ENCODE measurements around the gene PRPF6.

Gene PRPF6

DNA sequence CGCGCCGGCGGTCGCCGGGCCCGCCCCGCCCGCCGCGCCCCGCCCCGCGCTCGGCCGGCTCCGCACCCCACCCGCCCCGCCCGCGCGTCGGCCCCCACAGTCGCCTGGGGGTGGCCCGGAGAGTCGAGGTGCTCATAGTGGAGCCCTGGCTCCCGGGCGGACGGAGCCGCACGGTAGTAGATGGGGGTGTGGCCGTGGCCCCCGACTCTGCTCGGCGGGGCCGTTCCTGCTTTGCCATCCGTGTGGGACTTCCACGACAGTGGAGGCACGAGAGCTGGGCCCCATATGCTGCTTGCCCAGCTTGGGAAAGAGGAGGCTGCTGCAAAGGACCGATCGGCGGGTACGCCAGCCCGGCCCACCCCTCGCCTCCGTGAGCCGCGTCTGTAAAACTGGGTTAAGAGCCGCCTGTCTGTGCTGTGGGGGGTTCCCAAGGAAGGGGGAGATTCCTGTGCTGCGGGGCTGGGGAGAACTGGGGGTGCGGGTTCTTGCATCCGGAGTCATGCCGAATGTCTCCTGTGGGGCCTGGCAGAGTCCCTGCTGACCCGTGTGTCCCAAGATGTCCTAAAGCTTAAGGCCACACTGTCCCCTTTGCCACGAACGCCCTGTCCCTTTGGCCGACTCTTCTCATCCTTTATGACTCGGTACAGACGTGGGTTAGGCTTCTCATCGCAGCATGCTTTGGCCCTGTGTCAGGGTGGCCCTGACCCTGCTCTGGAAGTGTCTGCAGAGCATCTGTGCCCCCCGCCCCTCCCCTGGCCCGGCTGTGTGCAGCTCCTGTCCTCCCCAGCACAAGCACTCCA, 99.3 kb downstream of the PRPF6 start, which contains the start of gene OPRL1:
TSS of gene OPRL1 (plus strand) at position 70 of the 800 bp plus-strand sequence. CDS start 12,639 bp downstream, outside the sequence.
- DNase-seq = no peak

DNA sequence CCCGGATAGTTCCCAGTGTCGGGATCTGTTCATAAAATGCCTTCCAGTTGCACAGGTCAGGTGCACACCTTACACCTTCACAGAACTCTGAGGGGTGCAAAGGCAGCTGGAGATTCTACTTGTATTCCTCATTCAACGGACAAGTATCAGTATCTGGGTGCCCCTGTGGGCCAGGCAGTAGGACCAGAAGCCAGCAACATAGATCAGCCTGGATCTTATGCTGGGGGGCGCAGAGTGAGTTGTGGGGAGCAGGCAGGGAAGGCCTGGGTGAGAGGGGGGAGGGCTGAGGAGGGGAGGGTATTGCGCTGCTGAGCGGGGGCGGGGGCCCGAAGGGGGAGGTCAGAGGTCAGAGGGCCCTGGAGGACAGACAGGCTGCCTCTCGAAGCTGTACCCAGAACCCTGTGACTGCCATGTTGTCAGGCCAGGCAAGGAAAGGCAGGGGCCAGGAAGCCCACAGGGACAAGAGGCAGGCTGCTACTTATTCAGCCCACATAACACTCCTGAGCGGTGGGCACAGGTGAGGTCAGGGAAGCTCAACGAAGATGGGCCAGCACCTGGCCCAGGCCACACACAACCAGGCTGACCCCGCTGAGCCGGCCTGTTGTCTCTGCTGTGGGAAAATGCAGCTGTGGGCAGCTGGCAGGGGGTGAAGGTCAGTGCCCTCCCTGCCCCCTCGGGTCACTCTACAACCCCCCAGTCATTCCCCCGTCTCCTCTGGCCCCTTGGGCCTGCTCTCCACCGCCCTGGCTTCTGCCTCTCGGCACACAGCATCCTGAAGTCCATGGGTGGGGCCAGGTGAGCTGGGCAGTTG, 100.1 kb downstream of the PRPF6 start:
- no peak for DNase-seq

GRCh38 chr20:64081624-64081964, 100.7 kb downstream of the PRPF6 start:
- DNase-seq = no peak

DNA sequence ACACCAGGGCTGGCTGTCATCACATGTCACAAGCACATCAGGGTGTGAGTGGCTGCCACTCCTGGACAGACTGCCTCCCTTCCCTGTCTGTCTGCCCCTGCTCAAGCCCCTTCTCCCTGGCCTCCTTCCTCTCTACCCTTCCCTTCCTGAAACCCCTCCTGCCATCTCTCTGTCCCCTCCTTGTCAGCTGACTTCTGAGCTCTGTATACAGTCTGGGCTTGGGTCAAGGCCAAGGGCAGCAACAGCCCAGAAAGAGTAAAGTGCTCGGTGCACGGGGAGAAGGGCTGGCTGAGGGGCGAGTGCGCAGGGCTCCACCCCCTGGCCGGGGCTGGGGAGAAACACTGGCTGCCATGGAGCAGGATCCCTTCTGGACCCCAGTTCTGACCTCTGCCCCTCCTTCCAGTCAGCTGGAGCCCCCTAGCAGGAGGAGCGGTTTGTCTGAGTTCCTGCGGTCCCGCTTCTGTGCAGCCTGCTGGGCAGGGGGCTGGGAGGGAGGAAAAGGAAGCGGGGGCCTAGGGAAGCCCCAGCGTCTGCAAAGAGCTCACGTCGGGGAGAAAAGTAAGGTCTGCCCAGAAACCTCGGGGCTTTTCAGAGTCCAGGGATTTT, 101.3 kb downstream of the PRPF6 start:
- DNase-seq = no peak
